GM18502 (cell line): Measurements from ENCODE around the gene RSAD2.
A peak's percentile ranks its signal among the peaks of the same experiment; 100 is the strongest.
"Not testable (repeated sequence)": the region's sequence is repeated elsewhere in the genome, so short reads cannot be mapped to it uniquely, and the experiment has no call there.

ENCODE experiments used
- ATAC-seq: cut with Tn5 transposase; IDR thresholded peaks from one replicate; pipeline ENCODE4 v1.9.1; 2021; ENCODE audit warnings: mild to moderate bottlenecking; ENCODE audit not compliant: unreplicated experiment, poor library complexity

Gene RSAD2, protein sequence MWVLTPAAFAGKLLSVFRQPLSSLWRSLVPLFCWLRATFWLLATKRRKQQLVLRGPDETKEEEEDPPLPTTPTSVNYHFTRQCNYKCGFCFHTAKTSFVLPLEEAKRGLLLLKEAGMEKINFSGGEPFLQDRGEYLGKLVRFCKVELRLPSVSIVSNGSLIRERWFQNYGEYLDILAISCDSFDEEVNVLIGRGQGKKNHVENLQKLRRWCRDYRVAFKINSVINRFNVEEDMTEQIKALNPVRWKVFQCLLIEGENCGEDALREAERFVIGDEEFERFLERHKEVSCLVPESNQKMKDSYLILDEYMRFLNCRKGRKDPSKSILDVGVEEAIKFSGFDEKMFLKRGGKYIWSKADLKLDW

DNA sequence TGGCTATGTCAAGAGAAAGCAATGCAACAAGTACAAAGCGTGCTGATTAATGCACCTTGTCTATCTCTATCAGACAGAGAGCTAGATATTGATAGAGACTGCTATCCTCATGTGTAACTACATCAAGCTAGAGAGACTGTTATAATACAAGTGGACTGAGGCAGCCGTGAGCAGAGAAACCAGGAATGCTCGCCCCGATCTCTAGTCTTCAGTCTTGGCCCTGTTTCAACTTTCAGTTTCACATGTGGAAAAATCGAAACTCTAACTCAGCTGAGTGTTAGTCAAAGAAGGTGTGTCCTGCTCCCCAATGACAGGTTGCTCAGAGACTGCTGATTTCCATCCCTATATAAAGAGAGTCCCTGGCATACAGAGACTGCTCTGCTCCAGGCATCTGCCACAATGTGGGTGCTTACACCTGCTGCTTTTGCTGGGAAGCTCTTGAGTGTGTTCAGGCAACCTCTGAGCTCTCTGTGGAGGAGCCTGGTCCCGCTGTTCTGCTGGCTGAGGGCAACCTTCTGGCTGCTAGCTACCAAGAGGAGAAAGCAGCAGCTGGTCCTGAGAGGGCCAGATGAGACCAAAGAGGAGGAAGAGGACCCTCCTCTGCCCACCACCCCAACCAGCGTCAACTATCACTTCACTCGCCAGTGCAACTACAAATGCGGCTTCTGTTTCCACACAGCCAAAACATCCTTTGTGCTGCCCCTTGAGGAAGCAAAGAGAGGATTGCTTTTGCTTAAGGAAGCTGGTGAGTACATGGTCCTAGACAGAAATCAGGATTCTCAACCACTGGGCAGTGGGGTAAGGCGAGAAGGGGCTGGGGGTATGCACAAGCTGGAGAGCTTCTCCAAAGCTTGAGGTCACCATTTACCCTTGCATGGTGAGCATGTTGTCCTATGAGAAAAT, at the start of gene RSAD2:
Gene RSAD2 (plus strand): TSS at position 376 of the 903 bp plus-strand sequence. CDS start 24 bp downstream, at position 400.
- peak; percentile 87 for ATAC-seq

DNA sequence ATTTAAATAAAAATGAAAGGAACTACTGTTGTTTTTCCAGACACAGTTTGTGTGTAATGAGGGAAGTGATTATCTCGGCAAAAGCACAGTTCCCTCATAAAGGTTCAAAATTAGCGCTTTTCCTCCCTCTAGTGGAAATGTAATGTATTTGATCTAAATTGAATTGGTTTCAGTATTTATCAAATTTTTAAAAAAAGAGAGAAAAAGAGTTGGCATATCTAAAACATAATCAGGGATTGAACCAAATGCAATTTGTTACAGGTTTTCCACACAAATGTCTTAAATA, 49.3 kb upstream of the RSAD2 start:
- ATAC-seq: no peak

DNA sequence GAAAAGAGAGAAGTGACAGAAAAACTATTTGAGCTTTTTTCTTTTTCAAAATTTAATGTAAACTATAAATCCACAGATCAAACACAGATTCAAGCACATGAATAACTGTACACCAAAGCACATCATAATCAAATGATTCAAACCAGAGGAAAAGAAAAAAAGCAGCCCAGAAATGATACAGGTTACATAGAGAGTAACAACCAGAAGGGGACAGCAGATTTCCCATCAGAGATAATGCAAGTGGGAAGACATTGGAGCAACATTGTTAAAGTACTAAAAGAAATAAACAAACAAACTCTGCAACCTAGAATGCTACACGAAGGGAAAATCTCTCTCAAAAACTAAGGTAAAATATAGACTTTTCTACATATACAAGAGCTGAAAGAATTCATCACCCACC, 46.3 kb upstream of the RSAD2 start:
- no peak for ATAC-seq

DNA sequence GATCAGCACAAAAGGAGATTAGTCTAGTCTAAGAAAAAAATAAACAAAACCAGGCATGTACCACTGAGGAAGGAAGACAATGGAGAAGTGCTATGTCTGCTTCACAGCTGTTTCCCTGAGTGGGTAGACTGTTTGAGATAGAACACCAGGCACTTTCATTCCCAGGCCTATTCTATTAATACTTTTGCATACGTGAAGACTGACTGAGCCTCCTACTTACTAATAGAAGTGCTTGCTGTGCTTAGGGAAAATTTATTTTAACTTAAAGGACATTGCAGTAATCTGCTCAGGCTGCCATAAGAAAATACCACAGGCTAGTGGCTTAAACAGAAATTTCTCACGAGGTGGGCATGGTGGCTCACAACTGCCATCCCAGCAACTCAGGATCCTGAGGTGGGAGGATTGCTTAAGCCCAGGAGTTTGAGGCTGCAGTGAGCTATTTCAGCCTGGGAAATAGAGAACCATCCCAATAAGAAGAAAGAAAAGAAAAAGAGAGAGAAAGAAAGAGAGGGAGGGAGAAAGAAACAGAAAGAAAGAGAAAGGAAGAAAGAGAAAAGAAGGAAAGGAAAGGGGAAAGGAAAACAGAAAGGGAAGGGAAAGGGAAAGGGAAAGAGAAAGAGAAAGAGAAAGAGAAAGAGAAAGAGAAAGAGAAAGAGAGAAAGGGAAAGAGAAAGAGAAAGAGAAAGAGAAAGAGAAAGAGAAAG, 44.8 kb upstream of the RSAD2 start:
- no peak for ATAC-seq

DNA sequence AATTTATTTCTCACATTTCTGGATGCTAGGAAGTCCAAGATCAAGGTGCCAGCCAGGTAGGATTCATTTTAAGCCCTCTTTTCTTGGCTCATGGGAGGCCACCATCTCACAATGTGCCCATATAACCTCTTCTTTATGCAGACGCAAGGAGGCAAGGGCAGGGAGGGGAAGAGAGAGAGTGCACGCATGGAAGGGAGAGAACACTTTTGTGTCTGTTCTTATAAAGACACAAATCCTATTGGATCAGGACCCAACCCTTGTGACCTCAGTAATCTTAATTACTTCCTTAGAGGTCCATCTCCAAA, 44.3 kb upstream of the RSAD2 start:
- ATAC-seq: no peak

DNA sequence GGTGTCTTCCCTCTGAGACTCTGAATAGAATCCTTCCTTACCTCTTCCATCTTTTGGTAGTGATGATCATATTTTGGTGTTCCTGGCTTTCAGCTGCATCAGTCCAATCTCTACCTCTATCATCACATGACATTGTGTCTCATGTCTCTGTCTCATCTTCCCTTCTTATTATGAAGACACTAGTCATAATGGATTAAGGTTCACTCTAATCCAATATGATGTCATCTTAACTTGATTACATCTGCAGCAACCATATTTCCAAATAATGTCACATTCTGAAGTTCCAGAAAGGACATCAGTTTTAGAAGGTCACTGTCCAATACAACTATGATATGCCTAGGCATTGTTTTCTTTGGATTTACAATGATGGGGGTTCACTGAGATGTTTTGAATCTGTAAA, 43.4 kb upstream of the RSAD2 start:
- no peak for ATAC-seq

DNA sequence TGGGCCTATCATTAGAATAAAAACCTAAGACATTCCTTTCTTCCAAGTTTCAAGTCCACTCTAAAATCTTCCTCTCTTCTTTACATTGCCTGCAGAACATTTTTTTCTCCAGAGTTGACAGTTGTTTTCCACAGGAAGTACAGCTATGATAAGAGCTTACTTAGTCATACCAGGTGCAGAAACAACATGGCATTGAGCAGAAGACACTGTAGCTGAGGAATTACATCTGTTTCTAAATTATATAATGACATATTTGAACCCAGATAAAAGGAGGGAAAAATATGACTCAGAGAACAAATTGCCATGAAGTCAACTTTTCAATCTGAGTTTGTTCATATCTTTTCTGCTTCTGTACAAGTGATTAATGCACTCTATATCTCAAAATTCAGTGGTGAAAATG, 42.1 kb upstream of the RSAD2 start:
- no peak for ATAC-seq

DNA sequence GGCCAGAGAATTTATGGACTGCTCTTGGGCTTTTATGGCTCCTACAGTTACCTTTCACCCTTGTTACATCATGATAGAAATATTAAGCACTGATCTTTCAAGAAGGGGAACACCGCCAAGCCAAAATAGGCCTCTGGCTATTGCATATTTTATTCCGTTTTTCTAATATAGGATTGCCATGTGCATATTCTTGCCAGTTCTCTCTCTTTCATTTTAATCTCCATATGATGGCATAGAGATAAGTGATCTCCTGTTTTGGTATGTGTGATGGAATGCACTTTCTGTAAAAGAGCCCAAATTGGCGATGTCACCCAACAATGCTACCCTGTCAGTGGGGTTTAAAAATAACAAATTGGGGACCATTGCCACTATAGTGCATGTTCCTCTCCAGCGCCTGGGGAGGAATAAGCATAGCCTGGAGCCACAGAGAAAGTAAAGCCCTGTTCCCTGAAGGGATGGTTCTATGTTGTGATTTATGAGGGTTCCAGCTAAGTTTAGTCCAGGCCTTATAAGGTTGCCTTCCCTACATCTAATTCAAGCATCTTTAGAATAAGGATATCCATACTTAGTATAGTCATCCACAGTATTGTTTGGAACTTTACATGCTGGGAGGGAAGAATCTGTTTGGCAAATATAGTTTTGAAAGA, 38.8 kb upstream of the RSAD2 start:
- no peak for ATAC-seq

DNA sequence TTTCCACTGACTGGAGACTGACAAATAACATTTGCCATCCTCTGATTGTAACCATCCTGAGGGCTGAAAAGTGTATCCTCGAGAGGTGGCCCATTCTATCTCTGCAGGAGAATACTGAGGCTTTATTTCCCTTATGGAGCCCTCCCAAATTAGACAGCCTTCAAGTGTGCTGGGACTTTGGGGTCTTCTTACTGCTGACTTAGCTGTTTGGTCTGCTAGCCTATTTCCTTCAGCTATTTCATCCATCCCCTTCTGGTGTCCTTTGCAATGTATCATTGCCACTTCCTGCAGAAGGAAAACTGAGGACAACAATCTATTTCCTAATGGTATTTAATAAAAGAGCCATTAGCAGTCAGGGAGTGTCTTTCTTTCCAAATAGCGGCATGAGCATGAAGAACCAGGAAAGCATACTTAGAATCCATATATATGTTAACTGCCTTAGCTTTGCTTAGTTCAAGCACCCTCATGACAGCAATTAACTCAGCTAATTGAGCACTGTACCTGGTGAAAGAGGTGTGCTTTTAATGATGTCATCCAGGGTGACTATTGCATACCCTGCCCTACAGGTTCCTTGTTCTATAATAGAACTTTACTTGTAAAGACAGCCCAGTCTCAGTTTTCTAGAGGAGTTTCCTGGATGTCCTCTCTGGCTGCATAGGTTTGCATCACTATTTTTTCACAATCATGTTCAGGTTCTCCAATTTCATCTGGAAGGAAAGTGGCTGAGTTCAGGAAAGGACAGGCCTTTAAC, 35.9 kb upstream of the RSAD2 start:
- ATAC-seq: no peak

DNA sequence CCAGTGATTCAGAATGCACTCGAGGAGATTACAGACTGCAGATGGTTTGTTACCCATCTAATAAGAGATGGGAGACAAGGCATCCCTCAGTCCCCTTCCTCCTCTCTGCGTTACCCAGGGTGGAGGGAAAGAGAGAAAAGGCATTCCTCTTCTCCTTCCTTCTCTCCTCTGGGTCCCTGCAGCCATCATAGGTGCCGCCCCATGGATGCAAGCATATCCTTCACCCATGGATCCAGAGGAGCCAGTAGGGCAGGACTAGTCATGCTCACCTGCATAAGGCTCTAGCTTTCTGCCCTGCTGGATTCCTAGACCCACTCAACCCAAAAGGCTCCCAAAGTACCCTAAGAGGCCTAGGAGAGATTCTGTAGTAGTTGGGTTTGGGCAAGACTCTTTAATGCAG, 32.3 kb upstream of the RSAD2 start:
- no peak for ATAC-seq

DNA sequence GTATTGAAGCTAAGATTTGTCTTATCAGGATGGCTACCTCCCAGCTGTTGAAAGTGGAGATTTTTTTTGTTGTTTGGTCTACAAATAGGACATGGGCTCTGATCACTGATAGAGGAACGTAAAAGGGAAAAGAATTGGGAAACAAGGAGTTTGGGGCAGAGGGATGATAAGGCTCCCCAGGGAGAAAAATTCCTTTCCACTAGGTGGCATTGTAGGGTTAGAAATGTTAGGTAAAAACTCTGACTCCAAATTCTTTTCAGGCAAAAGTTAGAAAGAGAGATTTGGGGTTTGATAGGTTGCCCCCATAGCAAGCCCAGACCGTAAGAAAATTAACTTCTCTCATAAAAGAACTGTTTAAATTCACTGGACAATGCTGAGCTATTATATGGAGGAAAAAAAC, 31.7 kb upstream of the RSAD2 start:
- ATAC-seq: no peak

DNA sequence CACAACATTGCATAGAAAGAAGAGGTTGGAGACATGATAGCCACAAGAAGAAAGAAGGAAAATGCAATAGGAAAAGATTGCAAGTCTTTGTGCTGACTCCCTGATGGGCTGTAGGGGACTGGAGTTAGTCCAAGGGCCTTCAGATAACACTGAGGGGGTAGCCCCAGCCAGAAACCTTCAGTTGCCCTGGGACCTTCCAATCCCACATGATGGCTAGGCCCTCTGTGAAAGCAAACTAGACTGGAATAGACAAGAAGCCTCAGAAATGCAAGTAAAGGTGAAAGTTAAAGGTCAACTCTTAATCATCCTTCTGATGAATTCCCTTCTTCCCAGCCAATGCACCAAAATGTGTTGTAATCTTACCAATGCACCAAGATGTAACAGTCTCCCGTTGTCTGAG, 31.0 kb upstream of the RSAD2 start:
- ATAC-seq: no peak

DNA sequence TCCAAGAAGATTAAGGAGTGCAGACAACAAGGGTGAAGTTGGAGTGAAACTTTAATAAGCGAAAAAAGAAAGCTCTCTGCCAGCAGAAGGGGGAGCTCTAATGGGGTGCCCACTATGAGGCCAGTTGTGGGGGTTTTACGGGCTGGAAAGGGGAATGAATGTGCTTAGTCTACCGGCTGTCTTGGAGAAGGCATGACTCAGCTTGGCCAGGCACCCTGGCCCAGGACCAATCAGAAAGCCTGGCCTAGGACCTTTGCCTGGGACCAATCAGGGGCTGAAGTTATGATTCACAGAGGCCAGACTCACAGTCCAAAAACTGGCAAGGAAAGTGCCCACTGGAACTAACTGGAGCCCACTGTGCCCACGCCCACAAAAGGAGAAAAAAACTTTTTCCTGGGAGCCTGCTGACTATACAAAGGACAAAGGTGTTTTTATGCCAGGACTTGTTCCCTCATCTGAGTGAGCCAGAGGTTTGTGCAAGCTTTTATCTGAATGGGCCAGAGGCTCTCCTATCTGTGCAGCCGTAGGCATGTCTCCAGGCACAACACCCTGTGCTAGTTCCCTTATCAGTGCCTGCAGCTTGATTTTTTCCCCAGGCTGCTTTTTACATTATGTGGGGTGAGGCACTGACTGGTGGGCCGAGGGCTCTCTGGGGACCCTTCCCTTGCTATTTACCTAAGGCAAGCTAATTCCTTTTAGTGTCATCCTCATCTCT, 30.5 kb upstream of the RSAD2 start:
- no peak for ATAC-seq

DNA sequence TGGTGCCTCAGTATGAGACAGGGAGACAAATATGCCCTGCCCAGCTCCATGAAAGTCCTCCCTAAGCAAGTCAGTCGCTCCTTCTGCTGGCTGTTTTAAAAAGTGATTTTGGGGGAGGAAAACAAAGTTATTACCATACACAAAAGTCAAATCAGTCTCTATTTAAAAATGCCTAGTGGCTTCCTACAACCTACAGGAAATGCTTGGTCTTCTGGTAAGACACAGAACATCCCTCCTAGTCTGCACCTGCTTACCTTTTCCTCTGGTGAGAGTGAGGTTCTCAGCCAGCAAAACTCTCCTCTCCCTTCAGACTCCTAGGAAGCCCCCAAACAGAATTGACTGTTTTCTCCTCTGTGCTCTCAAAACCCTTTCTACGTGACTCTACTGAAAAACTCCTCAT, 25.4 kb upstream of the RSAD2 start:
- ATAC-seq: no peak

DNA sequence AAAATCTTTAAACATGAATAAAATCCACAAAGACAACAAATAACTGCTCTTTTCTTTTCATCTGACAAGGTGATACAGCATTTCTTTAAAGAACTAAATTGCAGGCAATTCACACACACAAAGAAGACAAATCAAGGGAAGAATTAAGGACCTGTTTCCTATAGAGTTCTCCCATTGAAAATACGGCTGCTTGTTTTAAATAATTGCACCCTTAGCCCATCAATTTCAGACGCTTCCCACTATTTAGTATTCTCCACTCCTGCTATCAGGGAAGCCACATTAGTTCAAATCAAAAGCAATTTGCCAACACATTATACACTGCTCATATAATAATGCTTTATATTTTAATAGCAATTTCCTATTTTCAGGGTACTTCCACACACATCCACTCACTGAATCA, 23.2 kb upstream of the RSAD2 start:
- ATAC-seq: no peak

DNA sequence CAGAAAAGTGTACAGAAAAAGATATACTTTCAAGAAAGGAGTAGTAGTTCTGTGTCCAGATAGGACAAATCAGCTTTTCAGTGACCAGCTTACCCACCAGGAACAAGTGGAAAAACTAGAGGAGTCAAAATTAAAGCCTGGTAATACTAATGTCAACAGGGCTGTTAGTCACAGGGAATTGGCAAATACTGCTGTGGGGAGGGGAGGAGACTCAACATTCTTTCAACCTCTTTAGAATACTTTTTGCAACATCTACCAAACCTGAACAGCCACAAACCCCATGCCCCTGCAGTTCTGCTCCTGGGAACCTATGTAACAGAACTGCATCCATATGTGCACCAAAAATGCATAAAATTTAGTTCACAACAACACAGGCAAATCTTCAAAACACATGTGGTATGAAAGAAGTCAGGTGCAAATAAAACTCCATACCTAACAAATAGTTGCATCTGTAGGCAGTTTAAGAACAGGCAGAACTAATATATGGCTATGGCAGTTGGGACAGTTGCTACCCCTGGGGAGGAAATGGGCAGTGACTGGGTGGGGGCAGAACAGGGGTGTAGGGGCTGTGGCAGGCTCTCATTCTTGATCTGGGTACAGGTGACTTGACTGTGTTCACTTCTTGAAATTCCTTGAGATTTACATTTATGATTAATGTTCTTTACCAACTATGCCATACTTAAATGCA, 21.6 kb upstream of the RSAD2 start:
- no peak for ATAC-seq

DNA sequence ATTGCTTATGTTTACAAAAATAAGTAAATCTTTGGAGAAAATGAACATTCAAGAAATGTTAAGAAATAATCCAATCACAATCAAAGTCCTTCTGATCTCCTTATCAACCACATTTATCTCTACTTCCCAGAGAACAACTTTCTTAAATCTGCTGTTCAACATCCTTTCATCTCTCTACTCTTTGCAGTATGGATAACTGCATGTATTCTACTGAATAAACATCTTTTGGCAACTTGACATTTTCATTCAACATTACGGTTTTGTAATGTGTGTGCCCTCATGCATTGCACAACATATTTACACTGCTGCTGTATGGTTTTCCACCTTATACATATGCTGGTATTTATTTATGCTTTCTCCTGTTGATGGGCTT, 21.0 kb upstream of the RSAD2 start:
- ATAC-seq: no peak

DNA sequence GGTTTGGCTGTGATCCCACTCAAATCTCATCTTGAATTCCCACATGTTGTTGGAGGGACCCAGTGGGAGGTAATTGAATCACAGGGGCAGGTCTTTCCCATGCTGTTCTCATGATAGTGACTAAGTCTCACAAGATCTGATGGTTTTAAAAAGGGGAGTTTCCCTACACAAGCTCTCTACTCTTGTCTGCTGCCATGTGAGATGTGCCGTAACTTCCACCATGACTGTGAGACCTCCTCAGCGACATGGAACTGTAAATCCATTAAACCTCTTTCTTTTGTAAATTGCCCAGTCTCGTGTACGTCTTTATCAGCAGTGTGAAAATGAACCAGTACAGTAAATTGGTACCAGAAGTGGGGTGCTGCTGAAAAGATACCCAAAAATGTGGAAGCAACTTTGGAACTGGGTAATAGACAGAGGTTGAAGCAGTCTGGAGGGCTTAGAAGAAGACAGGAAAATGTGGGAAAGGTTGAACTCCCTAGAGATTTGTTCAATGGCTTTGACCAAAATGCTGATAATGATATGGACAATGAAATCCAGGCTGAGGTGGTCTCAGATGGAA, 19.0 kb upstream of the RSAD2 start:
- ATAC-seq: not testable (repeated sequence)

DNA sequence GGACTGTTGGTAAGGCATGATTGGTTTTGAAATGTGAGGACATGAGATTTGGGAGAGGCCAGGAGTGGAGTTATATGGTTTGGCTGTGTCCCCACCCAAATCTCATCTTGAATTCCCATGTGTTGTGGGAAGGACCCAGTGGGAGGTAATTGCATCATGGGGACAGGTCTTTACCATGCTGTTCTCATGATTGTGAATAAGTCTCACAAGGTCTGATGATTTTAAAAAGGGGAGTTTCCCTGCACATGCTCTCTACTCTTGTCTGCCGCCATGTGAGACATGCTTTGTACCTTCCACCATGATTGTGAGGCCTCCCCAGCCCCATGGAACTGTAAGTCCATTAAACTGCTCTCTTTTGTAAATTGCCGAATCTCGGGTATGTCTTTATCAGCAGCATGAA, 17.3 kb upstream of the RSAD2 start:
- no peak for ATAC-seq
